LNCaP clone FGC (cell line): ENCODE measurements around the gene TTC23L.
"Not testable (repeated sequence)": the region's sequence is repeated elsewhere in the genome, so short reads cannot be mapped to it uniquely, and the experiment has no call there.

Source experiments
- DNase-seq: peaks from one replicate; pipeline ENCODE4 v3.0.0-alpha.2; 2011; ENCODE audit warnings: low read depth
- H3K4me3 ChIP-seq: 2 replicates; pipeline ENCODE4 v1.5.1; 2011; ENCODE audit warnings: mild to moderate bottlenecking, low read depth, low read length, control low read depth
- CTCF ChIP-seq: IDR thresholded peaks from 2 replicates; pipeline ENCODE4 v1.5.1; 2012; ENCODE audit warnings: mild to moderate bottlenecking; ENCODE audit not compliant: control insufficient read depth, insufficient read depth; ENCODE audit errors: extremely low read depth

The TTC23L gene

GRCh38 chr5:34915856-34916192, 76.9 kb downstream of the TTC23L start:
- TF ChIP-seq CTCF, result no peak
- H3K4me3 ChIP-seq, result peak overlapping the region; percentile 96
- DNase-seq, result no peak

- no peak for DNase-seq
- no peak for TF ChIP-seq CTCF
- H3K4me3 ChIP-seq, result peak overlapping the region; percentile 96
These were observed 77.6 kb downstream of the TTC23L start for GRCh38 chr5:34916518-34916917.

- H3K4me3 ChIP-seq, result no peak overlapping the region
- no peak for TF ChIP-seq CTCF
- DNase-seq, result no peak
These were observed 79.1 kb downstream of the TTC23L start for GRCh38 chr5:34918025-34918424.

GRCh38 chr5:34919077-34919476, 80.1 kb downstream of the TTC23L start:
- no peak for TF ChIP-seq CTCF
- no peak for DNase-seq

GRCh38 chr5:34923256-34923655, 84.3 kb downstream of the TTC23L start:
- not testable (repeated sequence) for DNase-seq, H3K4me3 ChIP-seq

More at GRCh38 chr5:34919077-34919476, 80.1 kb downstream of the TTC23L start:
- H3K4me3 ChIP-seq, result no peak overlapping the region

GRCh38 chr5:34923694-34924461, 84.9 kb downstream of the TTC23L start:
- no peak for DNase-seq

GRCh38 chr5:34924462-34924765, 85.5 kb downstream of the TTC23L start:
- H3K4me3 ChIP-seq, result no peak overlapping the region
- no peak for DNase-seq
- no peak for TF ChIP-seq CTCF

More at GRCh38 chr5:34923694-34924461, 84.9 kb downstream of the TTC23L start:
- no peak overlapping the region for H3K4me3 ChIP-seq
- TF ChIP-seq CTCF, result no peak
